Activated CD8-positive, alpha-beta memory T cell treated with anti-CD3 and anti-CD28 coated beads, Interleukin-2, amount 10 ng/mL, durations not matched to agents 7 days and 5 days (primary cell): Measurements from ENCODE around the gene MYBL2. TPM values are rescaled to one million over a fixed set of nuclear protein-coding genes. Genes with fewer than 3 reads are reported as not detected.
A peak's percentile ranks its signal among the peaks of the same experiment; 100 is the strongest.

ENCODE experiments used
- ATAC-seq: fragments of 150-1000 bp; cut with Tn5 transposase; one replicate; pipeline ENCODE4 v1.10.0; 2021; ENCODE audit warnings: moderate library complexity
- CTCF ChIA-PET: fragments of 350-600 bp; sonication (Branson Sonifier 250); formaldehyde crosslinking; loops from one replicate; lab custom pipeline; 2021; ENCODE audit warnings: antibody characterized with exemption; lab: Charles Lee
- DNase-seq: peaks from one replicate; pipeline ENCODE4 v3.0.0-alpha.2; 2020
- H3K27ac Mint-ChIP-seq: one replicate; pipeline ENCODE4 v1.8.0; 2021; ENCODE audit warnings: mild to moderate bottlenecking, mixed read lengths
- H3K27me3 Mint-ChIP-seq: one replicate; pipeline ENCODE4 v1.8.0; 2021; ENCODE audit warnings: mixed read lengths
- H3K36me3 Mint-ChIP-seq: one replicate; pipeline ENCODE4 v1.8.0; 2021; ENCODE audit warnings: mild to moderate bottlenecking, mixed read lengths
- H3K4me1 Mint-ChIP-seq: one replicate; pipeline ENCODE4 v1.8.0; 2021; ENCODE audit warnings: mixed read lengths
- H3K4me3 Mint-ChIP-seq: one replicate; pipeline ENCODE4 v1.8.0; 2021; ENCODE audit warnings: mild to moderate bottlenecking, moderate library complexity, mixed read lengths
- H3K9me3 Mint-ChIP-seq: one replicate; pipeline ENCODE4 v1.8.0; 2022; ENCODE audit warnings: low read depth, mixed read lengths
- total RNA-seq, 2 experiments: library from RNA; stranded (reverse); gene quantifications; one replicate each; pipeline ENCODE4 v1.2.3, GENCODE V29; 2021

MYBL2 gene
- total RNA-seq, 2 experiments from 2014 or later: 114 to 118 TPM

DNA sequence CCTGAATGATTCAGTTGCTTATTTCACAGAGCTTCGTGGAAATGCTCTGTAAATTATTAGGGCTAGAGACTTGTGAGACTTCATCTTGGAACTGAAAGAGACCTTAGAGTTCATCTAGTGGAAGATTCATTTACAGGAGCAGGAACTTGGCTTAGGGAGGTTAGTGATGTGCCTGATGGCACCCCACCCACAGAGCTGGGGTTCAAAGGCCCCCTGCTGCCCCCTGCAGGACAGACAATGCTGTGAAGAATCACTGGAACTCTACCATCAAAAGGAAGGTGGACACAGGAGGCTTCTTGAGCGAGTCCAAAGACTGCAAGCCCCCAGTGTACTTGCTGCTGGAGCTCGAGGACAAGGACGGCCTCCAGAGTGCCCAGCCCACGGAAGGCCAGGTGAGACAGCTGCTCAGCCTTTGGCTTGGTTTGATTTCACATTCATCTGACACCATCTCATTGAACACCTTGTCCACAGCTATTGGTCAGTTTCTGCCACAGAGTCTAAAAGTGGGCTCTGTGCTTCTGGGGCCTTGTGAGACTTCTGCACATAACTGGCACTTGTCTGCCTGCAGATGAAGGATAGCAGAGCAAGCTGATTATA, 25.1 kb downstream of the MYBL2 start:
- Mint-ChIP-seq H3K27ac (no peak overlapping the region), H3K4me3 (no peak overlapping the region), H3K36me3 (peaks cover 19% of the 10 kb centered on the region), H3K9me3 (no peaks in the 10 kb centered on the region), H3K4me1 (no peaks in the 10 kb centered on the region), H3K27me3 (no peaks in the 10 kb centered on the region)
- CTCF ChIA-PET: interaction anchor here (0.6 to 3.0 kb wide), 14 partner anchors 10 to 425 kb away, joined by 3 to 24 read pairs (median 3); no protein-coding TSS in a partner anchor
- DNase-seq (peak; percentile 71), ATAC-seq (peak; percentile 71)

DNA sequence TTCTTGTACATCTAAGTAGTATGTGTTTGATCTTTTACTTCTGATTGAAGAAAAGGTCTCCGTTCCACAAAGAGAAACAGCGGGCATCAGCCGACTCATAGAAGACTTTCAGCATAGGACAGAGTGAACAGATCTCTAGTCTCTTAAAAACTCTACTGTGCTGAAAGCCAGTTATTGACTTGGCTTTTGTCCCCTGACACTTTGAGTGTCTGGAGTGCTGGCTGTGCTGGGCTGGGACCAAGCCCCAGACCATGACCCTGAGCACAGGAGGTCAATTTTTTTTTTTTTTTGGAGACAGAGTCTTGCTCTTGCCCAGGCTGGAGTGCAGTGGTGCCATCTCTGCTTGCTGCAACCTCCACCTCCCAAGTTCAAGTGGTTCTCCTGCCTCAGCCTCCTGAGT, 27.8 kb downstream of the MYBL2 start:
- Mint-ChIP-seq H3K4me3 (no peak overlapping the region), H3K36me3 (peaks cover 23% of the 10 kb centered on the region), H3K4me1 (peaks cover 7% of the 10 kb centered on the region), H3K27ac (no peak overlapping the region), H3K9me3 (no peaks in the 10 kb centered on the region), H3K27me3 (no peaks in the 10 kb centered on the region)
- DNase-seq: no peak
- CTCF ChIA-PET: interaction anchor here (1.1 kb wide), 1 partner anchor 54 kb away, joined by 3 read pairs; no protein-coding TSS in a partner anchor
- no peak for ATAC-seq

GRCh38 chr20:43695571-43695970, 28.7 kb downstream of the MYBL2 start:
- Mint-ChIP-seq H3K4me1 (peaks cover 15% of the 10 kb centered on the region), H3K4me3 (no peak overlapping the region), H3K36me3 (peaks cover 29% of the 10 kb centered on the region), H3K27ac (no peak overlapping the region), H3K9me3 (no peaks in the 10 kb centered on the region), H3K27me3 (no peaks in the 10 kb centered on the region)
- DNase-seq (no peak), ATAC-seq (no peak)
- CTCF ChIA-PET: interaction anchor here (1.1 kb wide), 1 partner anchor 53 kb away, joined by 3 read pairs; no protein-coding TSS in a partner anchor

GRCh38 chr20:43699941-43700565, 33.1 kb downstream of the MYBL2 start:
- peaks cover 16% of the 10 kb centered on the region for H3K4me1 Mint-ChIP-seq
- DNase-seq (peak; percentile 59), ATAC-seq (peak; percentile 76)
- no peaks in the 10 kb centered on the region for H3K9me3 Mint-ChIP-seq
- CTCF ChIA-PET: no interaction called here
- peaks cover 38% of the 10 kb centered on the region for H3K36me3 Mint-ChIP-seq
- H3K27me3 Mint-ChIP-seq: no peaks in the 10 kb centered on the region
- no peak overlapping the region for H3K4me3 Mint-ChIP-seq
- peak overlapping the region; percentile 77 for H3K27ac Mint-ChIP-seq

- Mint-ChIP-seq H3K9me3 (no peaks in the 10 kb centered on the region), H3K4me3 (no peak overlapping the region), H3K27ac (peak overlapping the region; percentile 77), H3K27me3 (no peaks in the 10 kb centered on the region), H3K4me1 (peaks cover 16% of the 10 kb centered on the region), H3K36me3 (peaks cover 42% of the 10 kb centered on the region)
- ATAC-seq: peak; percentile 9
- DNase-seq: no peak
- CTCF ChIA-PET: no interaction called here
Measured at GRCh38 chr20:43700627-43701026, 33.7 kb downstream of the MYBL2 start.

DNA sequence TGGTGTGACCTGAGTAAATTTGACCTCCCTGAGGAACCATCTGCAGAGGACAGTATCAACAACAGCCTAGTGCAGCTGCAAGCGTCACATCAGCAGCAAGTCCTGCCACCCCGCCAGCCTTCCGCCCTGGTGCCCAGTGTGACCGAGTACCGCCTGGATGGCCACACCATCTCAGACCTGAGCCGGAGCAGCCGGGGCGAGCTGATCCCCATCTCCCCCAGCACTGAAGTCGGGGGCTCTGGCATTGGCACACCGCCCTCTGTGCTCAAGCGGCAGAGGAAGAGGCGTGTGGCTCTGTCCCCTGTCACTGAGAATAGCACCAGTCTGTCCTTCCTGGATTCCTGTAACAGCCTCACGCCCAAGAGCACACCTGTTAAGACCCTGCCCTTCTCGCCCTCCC, 35.6 kb downstream of the MYBL2 start:
- Mint-ChIP-seq H3K4me3 (no peak overlapping the region), H3K4me1 (peaks cover 16% of the 10 kb centered on the region), H3K36me3 (peaks cover 47% of the 10 kb centered on the region), H3K27me3 (no peaks in the 10 kb centered on the region), H3K9me3 (no peaks in the 10 kb centered on the region), H3K27ac (no peak overlapping the region)
- DNase-seq (no peak), ATAC-seq (no peak)
- CTCF ChIA-PET: interaction anchor here (0.9 kb wide), 1 partner anchor 11 kb away, joined by 3 read pairs; no protein-coding TSS in a partner anchor

- H3K36me3 Mint-ChIP-seq: peaks cover 35% of the 10 kb centered on the region
- H3K9me3 Mint-ChIP-seq: no peaks in the 10 kb centered on the region
- H3K4me3 Mint-ChIP-seq: no peak overlapping the region
- CTCF ChIA-PET: no interaction called here
- H3K27me3 Mint-ChIP-seq: no peaks in the 10 kb centered on the region
- no peaks in the 10 kb centered on the region for H3K4me1 Mint-ChIP-seq
- ATAC-seq: no peak
- H3K27ac Mint-ChIP-seq: no peak overlapping the region
- DNase-seq: no peak
Measured at GRCh38 chr20:43710370-43711044, 43.6 kb downstream of the MYBL2 start.

- ATAC-seq (no peak), DNase-seq (no peak)
- Mint-ChIP-seq H3K27ac (no peak overlapping the region), H3K4me3 (no peak overlapping the region), H3K36me3 (peaks cover 32% of the 10 kb centered on the region), H3K4me1 (no peaks in the 10 kb centered on the region), H3K9me3 (no peaks in the 10 kb centered on the region), H3K27me3 (no peaks in the 10 kb centered on the region)
- CTCF ChIA-PET: no interaction called here
Measured at GRCh38 chr20:43711098-43711654, 44.3 kb downstream of the MYBL2 start.

DNA sequence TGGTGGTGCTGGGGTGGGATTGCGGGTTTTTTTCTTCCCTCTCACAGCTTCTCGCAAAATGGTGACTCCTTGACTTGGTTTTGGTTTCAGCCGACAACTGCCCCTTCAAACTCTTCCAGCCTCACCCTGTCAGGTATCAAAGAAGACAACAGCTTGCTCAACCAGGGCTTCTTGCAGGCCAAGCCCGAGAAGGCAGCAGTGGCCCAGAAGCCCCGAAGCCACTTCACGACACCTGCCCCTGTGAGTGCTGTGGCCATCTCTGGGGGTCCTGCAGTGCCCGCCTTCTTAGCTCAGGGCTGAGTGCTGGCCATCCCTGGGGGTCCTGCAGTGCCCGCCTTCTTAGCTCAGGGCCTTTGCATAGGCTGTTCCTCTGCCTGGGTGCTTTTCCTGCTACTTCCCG, 48.1 kb downstream of the MYBL2 start:
- H3K4me3 Mint-ChIP-seq: no peak overlapping the region
- ATAC-seq: no peak
- no peak overlapping the region for H3K27ac Mint-ChIP-seq
- CTCF ChIA-PET: no interaction called here
- no peak for DNase-seq
- H3K36me3 Mint-ChIP-seq: peaks cover 21% of the 10 kb centered on the region
- no peaks in the 10 kb centered on the region for H3K9me3 Mint-ChIP-seq
- H3K27me3 Mint-ChIP-seq: no peaks in the 10 kb centered on the region
- no peaks in the 10 kb centered on the region for H3K4me1 Mint-ChIP-seq

GRCh38 chr20:43715511-43715910, 48.6 kb downstream of the MYBL2 start:
- Mint-ChIP-seq H3K27me3 (no peaks in the 10 kb centered on the region), H3K4me3 (no peak overlapping the region), H3K9me3 (no peaks in the 10 kb centered on the region), H3K27ac (no peak overlapping the region), H3K36me3 (peaks cover 20% of the 10 kb centered on the region), H3K4me1 (no peaks in the 10 kb centered on the region)
- no peak for ATAC-seq
- DNase-seq: no peak
- CTCF ChIA-PET: no interaction called here

DNA sequence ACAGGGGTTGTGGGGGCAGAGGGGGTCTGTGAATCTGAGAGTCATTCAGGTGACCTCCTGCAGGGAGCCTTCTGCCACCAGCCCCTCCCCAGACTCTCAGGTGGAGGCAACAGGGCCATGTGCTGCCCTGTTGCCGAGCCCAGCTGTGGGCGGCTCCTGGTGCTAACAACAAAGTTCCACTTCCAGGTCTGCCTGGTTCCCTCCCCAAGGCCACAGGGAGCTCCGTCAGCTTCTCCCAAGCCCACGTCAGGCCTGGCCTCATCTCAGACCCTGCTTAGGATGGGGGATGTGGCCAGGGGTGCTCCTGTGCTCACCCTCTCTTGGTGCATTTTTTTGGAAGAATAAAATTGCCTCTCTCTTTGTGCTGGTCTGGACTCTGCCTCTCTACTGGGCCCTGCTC, 49.2 kb downstream of the MYBL2 start:
- Mint-ChIP-seq H3K4me1 (no peaks in the 10 kb centered on the region), H3K4me3 (no peak overlapping the region), H3K36me3 (peaks cover 18% of the 10 kb centered on the region), H3K9me3 (no peaks in the 10 kb centered on the region), H3K27ac (no peak overlapping the region), H3K27me3 (no peaks in the 10 kb centered on the region)
- ATAC-seq (no peak), DNase-seq (no peak)
- CTCF ChIA-PET: no interaction called here

- no peak for ATAC-seq
- H3K36me3 Mint-ChIP-seq: peaks cover 16% of the 10 kb centered on the region
- CTCF ChIA-PET: interaction anchor here (0.6 kb wide), 1 partner anchor 667 kb away, joined by 3 read pairs; no protein-coding TSS in a partner anchor
- no peaks in the 10 kb centered on the region for H3K27me3 Mint-ChIP-seq
- no peak overlapping the region for H3K27ac Mint-ChIP-seq
- no peak for DNase-seq
- H3K4me3 Mint-ChIP-seq: no peak overlapping the region
- H3K9me3 Mint-ChIP-seq: no peaks in the 10 kb centered on the region
- H3K4me1 Mint-ChIP-seq: peaks cover 2% of the 10 kb centered on the region
Measured at GRCh38 chr20:43716757-43717615, 50.1 kb downstream of the MYBL2 start.

- ATAC-seq (no peak), DNase-seq (no peak)
- no peak overlapping the region for H3K4me3 Mint-ChIP-seq
- H3K4me1 Mint-ChIP-seq: peaks cover 5% of the 10 kb centered on the region
- H3K27ac Mint-ChIP-seq: no peak overlapping the region
- H3K36me3 Mint-ChIP-seq: peaks cover 16% of the 10 kb centered on the region
- CTCF ChIA-PET: no interaction called here
- H3K27me3 Mint-ChIP-seq: no peaks in the 10 kb centered on the region
- no peaks in the 10 kb centered on the region for H3K9me3 Mint-ChIP-seq
Measured at GRCh38 chr20:43717616-43717995, 50.7 kb downstream of the MYBL2 start.
